HG02610 (cell line): Measurements from ENCODE around the gene AIP.

Experiments used
- ATAC-seq: cut with Tn5 transposase; IDR thresholded peaks from one replicate; pipeline ENCODE4 v1.9.1; 2021; ENCODE audit warnings: mild to moderate bottlenecking, moderate library complexity; ENCODE audit not compliant: unreplicated experiment

The AIP gene

GRCh38 chr11:67525275-67525976 lies 42.6 kb downstream of the AIP start:
- no peak for ATAC-seq

- ATAC-seq = no peak
Measured at GRCh38 chr11:67528376-67528775, 45.5 kb downstream of the AIP start.

DNA sequence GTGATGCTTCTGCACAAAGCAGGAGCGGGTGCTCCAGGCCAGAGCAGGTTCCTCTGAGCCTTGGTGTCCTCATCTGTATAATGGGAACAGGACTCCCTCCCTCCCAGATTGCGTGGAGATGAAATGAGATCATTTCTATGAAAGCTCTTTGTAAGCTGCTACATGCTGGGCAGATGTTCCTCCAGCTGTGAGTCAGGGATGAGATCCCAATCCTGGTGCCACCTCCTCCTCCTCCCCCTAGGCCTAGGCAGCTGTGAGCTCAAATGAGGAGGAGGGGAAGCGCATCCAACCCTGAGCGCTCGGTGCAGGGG lies 47.4 kb downstream of the AIP start:
- no peak for ATAC-seq

DNA sequence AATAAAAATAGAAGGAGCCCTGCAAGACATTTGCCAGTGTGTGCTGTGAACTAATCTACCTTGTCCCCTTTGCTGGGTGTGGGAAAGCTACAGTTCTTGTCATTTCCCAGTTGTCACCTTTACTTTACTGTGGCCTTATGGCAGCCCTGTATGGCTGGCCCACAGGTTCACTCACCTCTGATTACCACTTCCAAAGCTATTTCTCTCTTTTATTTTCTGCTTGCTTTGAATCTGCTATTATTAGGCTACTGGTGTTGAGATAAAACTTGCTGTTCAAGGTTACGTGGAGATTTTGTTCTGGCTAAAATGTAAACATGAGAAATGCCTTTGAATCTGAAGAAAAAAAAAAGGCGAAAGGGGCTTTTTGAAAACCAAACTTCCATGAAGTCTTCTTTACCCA lies 50.1 kb downstream of the AIP start:
- ATAC-seq = no peak

DNA sequence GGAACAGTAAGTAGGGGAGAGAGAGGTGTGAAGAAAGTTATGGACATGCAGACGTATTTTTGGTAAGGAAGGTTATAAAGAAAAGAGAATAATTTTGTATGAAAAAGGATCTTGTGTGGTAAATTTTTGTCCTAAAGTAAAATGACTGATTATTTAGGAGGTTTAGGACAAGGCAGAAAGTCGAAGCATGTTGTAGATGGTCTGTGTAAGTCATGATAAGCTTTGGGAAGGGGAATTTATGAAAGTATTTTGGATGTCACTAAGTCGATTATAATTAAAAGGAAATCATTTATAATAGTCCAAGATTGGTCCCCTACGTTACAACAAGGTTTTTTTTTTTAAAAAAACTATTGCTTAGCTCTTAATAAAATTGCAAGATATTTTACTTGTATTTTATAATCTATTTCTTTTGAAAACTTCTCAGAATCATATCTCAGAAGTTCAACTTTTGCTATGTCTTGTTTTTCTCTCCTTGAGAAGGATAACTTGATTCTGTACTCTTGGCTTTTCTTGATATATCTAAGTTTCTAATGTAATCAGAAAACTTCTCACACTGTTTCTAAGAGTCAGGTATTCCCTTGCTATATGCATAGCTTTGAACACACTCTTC lies 51.3 kb downstream of the AIP start:
- ATAC-seq = no peak

- ATAC-seq = no peak
Measured at GRCh38 chr11:67535561-67535960, 52.7 kb downstream of the AIP start.

- ATAC-seq = no peak
Measured at GRCh38 chr11:67538306-67538705, 55.5 kb downstream of the AIP start.

- no peak for ATAC-seq
Measured at GRCh38 chr11:67538823-67539505, 56.1 kb downstream of the AIP start.

DNA sequence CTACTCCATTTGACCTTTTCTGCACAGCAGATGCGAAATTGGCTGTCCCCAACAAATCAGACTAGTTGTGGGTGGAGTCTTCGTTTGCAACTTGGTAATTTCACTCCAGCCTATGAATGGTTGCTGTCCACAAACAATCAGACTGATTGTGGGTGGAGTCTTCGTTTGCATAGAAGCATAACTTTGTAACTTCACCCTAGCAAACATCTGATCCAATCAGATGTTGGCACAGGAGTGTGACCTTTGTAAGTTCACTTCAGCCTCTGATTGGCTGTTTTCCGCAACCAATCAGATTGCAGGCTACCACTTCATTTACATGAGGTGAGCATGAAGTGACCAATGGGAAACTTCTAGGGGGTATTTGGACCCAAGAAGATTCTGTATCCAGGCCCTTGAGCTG lies 56.7 kb downstream of the AIP start:
- ATAC-seq = no peak
